ENCODE results near the gene BICC1.

BICC1 gene, protein sequence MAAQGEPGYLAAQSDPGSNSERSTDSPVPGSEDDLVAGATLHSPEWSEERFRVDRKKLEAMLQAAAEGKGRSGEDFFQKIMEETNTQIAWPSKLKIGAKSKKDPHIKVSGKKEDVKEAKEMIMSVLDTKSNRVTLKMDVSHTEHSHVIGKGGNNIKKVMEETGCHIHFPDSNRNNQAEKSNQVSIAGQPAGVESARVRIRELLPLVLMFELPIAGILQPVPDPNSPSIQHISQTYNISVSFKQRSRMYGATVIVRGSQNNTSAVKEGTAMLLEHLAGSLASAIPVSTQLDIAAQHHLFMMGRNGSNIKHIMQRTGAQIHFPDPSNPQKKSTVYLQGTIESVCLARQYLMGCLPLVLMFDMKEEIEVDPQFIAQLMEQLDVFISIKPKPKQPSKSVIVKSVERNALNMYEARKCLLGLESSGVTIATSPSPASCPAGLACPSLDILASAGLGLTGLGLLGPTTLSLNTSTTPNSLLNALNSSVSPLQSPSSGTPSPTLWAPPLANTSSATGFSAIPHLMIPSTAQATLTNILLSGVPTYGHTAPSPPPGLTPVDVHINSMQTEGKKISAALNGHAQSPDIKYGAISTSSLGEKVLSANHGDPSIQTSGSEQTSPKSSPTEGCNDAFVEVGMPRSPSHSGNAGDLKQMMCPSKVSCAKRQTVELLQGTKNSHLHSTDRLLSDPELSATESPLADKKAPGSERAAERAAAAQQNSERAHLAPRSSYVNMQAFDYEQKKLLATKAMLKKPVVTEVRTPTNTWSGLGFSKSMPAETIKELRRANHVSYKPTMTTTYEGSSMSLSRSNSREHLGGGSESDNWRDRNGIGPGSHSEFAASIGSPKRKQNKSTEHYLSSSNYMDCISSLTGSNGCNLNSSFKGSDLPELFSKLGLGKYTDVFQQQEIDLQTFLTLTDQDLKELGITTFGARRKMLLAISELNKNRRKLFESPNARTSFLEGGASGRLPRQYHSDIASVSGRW

DNA sequence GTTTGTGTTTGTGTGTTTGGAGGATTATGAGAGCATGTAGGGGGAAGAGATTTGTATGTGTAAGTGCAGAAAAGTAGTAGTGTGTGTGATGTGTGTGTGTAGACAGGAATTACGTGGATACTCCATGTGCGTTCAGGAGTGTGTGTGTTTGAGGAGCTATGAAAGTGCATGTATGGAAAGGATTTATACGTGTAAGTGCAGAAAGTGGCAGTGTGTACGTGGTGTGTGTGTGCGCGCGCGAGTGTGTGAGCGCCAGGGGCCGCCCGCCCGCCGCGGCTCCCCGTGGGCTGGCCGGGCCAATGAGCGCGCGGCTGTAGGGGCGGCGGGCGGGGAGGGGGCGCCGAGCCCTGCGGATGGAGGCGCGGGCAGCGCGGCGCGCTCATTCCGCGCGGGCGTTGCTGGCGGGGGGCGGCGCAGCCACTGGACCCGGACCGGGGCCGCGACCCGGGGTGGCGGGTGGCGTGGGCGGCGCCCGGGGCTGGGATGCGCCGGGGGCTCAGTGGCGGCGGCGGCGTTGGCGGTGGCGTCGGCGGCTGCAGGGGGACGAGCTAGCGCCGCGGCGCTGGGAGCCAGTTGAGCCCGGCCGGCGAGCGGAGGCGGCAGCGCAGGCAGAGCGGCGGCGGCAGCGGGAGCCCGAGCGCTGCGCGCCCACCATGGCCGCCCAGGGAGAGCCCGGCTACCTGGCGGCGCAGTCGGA lies at the start of gene BICC1:
TSS of gene BICC1 (plus strand) at position 382 of the 697 bp plus-strand sequence. CDS start at position 654, 272 bp downstream.
- peak; percentile 12 to 26 for DNase-seq

- DNase-seq = no peak
Observed at GRCh38 chr10:58464956-58465355, 47.7 kb upstream of the BICC1 start.

DNA sequence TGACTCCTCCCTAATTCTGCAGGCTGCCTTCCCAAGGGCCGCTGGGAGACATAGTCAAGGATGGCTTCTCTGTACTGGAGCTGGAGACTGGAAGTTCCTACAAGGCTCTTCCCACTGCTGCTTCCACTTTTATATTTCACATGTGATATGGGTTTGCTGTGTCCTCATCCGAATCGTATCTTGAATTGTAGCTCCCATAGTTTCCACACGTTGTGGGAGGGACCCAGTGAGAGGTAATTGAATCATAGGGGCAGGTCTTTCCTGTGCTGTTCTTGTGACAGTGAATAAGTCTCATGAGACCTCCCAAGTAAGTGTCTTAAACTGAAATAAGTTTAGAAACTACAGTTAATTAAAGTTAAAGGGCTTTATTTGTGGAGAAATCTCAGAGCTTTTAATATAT lies 47.0 kb upstream of the BICC1 start:
- no peak for DNase-seq

DNA sequence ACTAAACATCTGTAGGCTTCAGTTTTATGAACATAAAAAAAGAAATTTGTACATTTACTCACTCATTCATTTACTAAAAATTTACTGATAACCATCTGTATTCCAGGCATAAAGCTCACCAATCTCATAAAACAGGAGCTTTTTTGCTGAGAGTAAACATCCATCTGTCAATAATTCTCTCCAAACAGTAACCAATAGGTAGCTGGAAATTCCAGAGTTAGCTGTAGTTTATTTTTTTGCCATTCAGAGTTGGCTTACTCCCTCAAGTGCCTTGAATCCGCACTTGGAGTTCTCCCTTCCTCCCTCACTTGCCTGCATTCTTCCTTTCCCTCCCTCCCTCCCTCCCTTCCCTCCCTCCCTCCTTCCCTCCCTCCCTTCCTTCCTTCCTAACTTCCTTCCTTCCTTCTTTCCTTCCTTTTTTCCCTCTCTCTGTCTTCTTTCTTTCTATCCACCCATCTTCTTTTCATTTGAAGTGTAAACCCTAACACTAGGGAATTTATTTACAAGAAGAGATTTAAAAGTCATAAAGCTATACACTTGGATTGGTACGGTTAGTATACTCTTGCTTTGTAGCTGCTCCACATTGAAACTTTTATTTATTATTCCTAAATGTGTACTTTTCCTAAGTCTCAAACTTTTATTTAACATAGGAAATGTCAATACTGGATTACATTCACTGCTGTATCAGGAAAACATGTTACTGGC lies 44.6 kb upstream of the BICC1 start:
- no peak for DNase-seq

DNA sequence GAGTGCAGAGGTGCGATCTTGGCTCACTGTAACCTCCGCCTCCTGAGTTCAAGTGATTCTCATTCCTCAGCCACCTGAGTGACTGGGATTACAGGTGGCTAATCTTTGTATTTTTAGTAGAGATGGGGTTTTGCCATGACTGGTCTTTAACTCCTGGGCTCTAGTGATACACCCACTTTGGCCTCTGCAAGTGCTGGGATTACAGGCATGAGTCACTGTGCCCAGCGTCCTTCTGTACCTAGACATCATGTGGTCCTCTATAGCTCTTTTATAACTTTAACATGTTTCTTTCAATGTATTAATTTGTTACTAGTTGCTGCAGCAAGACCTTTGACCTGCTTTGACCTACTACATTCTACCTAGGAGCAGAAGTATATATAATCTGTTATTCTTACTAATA lies 38.7 kb upstream of the BICC1 start:
- no peak for DNase-seq

DNA sequence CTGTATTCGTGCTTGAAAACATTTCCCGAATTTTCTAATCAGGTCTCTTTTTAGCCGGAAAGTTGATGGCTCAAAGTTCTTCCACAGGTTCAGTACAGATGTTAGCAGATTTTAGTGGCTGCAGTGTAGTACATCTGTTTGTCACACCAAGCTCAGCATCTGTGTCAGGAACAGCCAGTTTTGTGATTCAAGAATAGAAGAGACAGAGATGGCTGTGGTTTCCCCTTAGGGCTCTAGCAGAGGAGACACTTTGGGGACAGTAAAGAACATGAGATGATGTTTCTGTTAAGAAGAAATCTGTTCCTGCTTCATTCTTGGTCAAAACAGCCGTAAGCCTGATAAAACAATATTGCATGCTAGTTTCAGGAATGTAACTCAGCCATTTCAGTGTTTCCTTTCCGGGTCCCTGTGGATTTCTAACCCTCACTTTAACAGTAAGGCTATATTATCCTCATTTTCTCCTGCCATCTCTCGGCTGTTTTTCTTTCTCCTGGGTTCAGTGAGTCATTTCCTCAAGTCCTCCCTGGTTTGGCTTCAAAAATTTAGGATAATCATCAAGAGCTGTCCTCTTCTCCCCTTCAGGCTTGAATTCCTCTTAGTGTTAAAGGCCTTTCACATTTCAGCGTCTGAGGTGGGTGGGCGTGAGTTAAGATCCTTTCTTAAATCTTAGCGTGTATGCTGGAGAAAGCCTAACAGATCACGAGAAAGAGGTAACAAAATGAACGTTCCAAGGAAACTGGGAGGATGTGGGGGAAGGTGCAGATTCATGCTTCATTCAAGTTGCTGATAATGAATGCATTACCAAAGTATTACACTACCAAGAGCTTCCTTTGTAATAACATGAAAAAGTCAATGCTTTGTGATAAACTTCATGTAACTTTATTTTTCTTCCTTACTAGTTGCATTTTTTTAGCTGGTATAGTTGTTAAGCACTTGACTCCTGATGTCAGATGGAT lies 37.1 kb upstream of the BICC1 start:
- no peak for DNase-seq

DNA sequence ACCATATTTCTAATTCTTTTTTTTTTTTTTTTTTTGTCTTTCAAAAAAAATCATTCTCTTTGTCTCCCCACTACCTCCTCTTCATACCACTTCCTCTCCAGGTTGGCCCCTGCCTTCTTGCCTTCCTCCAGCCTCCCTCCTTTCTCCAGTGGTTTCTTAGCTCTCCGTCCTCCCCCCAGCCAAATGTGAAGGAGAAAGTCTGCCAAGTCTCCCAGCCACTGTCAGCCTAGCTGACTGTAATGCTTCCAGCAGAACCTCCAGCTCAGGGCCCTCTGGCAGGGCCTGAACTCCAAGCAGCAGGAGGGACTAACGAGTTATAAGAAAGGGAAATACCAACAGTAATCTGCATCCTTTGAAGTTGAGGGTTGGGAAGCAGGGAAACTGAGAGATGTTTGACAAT lies 35.5 kb upstream of the BICC1 start:
- no peak for DNase-seq

DNA sequence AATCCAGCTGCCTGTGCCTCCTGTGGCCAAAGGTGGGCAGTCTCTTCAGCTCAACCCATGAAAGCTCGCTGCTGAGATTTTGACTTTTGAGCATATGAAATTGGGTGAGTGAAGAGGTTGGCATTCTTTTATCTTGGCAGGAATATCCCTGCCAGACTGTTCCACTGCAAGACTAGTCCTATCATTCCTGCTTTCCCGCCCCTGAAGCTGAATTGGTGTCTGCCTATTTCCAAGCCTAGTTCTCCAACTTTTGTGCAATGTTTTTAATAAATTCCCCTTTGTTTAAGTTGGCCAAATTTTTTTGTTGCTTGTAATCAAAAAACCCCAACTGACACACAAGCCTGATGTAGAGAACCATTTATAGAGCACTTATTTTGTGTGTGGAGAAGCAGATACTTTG lies 34.8 kb upstream of the BICC1 start:
- no peak for DNase-seq

- DNase-seq = no peak
Observed at GRCh38 chr10:58479045-58479444, 33.6 kb upstream of the BICC1 start.

DNA sequence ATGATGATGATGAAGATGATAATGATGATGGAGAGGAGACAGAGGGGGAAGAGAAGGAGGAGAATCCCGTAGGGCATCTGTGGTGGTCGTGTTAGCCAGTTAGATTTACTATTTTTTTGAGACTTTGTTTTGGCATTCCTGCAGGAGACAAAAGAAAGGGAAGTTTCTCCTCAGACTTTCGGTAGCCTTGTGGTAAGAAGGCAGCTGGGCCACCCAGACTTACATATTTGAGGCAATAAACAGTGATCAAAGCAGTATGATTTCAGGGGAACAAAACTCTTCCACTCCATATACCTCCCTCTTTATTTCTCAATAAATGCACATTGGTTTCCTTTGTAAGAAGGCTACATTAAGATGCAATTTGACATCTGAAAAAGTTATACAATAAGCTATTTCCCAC lies 32.4 kb upstream of the BICC1 start:
- no peak for DNase-seq

GRCh38 chr10:58481569-58482109 lies 31.0 kb upstream of the BICC1 start:
- DNase-seq = no peak

DNA sequence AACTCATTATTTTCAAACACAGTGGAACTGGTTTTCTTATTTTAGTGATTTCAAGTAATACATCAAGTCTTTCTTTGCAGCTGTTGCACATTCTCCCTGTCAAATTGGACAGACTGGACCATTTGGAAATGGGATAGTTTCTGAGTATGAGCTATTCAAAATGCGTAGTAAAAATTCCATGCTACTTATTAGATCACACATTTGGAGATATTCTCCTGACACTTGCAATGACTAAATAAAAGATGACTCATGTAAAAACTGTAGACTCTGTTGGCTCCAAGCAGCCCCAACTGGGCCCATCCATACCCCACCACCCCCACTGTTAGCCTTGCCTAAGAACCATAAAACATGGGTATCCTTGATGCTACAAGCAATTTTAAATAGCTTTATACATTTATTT lies 25.9 kb upstream of the BICC1 start:
- DNase-seq = no peak

- DNase-seq = no peak
Observed at GRCh38 chr10:58488921-58489320, 23.8 kb upstream of the BICC1 start.

- no peak for DNase-seq
Observed at GRCh38 chr10:58502956-58503355, 9.7 kb upstream of the BICC1 start.

DNA sequence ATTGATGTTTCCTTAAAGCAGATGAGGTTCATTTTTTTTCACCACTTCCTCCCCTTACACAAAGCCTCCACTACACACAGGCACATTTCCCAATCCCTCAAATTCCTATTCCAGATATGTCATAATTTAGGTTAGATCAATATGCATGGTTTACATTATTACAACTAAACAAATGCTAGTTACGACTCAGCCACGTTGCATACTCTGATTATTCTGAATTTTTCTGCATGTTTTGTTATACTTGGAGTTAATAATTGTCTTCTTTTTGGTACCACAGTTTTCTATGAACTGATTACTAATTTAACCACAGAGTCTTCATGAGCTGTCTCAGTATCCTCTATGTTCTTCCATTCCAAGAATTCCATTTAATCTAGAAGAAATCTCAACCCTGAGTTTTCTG lies 4.4 kb upstream of the BICC1 start:
- no peak for DNase-seq

DNA sequence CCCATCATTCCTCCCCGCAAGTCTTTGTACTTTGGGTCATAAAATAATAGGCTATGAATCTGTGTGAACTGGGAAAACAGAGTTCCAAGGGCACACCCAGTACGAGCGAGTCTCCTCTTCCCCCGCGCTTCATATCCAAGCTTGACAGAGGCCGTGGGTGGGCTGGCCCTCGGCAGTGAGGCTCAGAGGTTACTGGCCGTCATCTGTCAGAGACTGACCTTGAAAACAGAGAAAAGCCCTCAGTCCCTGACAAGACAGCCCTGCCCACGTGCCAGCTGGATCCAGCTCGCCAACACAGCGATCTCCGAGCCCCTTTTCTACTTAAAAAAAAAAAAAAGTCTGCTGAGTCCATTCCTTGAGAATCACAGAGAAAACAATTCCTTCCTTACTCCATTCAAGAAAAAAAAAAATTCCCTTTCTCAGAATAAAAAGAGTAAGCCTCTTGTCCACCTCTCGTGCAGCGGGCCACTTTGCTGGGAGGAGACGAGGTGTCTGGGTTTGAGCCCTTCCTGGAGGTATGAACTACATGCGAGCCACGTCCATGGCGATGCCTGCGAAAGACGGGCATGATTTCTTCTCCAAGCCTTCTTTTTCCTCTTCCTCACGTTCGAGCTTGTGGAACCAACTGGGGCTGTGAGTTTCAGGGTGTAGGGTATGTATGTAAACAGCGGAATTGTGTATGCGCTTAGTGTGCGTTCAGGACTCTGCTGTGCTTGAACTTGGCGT lies 744 bp upstream of the BICC1 start:
- no peak for DNase-seq

GRCh38 chr10:58513188-58514110 lies 777 bp downstream of the BICC1 start:
- DNase-seq = peak; percentile 47 to 57

DNA sequence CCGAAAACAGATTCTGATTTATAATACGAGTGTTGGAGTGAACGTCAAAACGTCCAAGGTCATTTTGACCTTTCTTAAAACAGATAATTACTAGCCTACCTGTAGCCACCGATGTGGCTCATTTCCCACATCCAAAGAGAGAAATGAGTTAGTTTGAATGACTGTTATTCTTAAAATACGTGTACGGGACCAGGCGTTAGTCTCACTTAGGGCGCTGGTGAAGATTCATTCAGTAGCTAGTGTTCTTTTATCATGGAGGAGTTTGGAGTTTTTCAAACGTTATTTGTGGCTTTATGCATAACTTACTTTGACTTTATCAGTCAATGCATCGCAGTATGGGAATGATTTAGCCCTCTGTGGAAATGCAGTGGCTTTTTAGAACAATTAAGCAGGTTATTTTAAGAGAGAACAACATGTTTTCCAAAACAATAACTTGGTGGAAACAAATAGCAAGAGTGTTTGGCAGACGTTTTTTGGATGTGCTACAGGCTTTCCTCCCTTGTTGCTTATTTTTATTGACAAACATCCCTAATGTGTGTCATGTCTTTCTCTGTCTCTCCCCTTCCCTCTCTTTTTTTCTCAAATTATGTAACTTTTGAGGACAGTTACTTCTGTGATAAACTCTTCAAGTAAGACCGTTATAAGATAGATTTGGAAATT lies 1.6 kb downstream of the BICC1 start:
- DNase-seq = no peak

All from Kasumi-1 (cell line).